ENCODE data around the gene FGF14.

DNA sequence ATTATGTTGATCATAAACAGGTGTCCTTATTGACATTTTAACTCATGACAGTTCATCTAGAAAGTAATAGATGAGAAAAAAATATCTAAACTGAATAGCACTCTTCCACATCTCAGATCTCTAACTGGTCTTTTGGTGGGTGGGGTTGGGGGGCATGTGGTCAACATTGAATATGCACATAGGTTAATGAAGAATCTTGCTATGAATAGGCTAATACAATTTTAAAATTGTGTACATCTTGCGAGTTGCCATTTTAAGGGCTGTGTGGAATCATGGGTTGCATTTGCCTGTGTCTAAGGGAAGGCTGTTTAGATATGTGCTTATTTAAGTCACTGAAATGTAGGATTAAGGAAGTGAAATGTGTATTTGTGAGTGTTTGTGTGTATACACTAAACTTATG, 603.4 kb downstream of the FGF14 start:
- TF ChIP-seq, protein P1, sequence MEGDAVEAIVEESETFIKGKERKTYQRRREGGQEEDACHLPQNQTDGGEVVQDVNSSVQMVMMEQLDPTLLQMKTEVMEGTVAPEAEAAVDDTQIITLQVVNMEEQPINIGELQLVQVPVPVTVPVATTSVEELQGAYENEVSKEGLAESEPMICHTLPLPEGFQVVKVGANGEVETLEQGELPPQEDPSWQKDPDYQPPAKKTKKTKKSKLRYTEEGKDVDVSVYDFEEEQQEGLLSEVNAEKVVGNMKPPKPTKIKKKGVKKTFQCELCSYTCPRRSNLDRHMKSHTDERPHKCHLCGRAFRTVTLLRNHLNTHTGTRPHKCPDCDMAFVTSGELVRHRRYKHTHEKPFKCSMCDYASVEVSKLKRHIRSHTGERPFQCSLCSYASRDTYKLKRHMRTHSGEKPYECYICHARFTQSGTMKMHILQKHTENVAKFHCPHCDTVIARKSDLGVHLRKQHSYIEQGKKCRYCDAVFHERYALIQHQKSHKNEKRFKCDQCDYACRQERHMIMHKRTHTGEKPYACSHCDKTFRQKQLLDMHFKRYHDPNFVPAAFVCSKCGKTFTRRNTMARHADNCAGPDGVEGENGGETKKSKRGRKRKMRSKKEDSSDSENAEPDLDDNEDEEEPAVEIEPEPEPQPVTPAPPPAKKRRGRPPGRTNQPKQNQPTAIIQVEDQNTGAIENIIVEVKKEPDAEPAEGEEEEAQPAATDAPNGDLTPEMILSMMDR (IDR thresholded peaks at IDR 0.05): no peak
- TF ChIP-seq ZFX (IDR thresholded peaks at IDR 0.05; ENCODE audit: borderline replicate concordance): no peak

Data from 22Rv1 (cell line).